HG02798 (cell line): ENCODE measurements around the gene SLC9B2.
A peak's percentile ranks its signal among the peaks of the same experiment; 100 is the strongest.
"Not testable (repeated sequence)": the region's sequence is repeated elsewhere in the genome, so short reads cannot be mapped to it uniquely, and the experiment has no call there.

Experiments used
- ATAC-seq: cut with Tn5 transposase; IDR thresholded peaks from one replicate; pipeline ENCODE4 v1.9.1; 2021; ENCODE audit warnings: mild to moderate bottlenecking; ENCODE audit not compliant: unreplicated experiment, poor library complexity

The SLC9B2 gene

GRCh38 chr4:103021120-103021519 lies 55.4 kb downstream of the SLC9B2 start:
- no peak for ATAC-seq

DNA sequence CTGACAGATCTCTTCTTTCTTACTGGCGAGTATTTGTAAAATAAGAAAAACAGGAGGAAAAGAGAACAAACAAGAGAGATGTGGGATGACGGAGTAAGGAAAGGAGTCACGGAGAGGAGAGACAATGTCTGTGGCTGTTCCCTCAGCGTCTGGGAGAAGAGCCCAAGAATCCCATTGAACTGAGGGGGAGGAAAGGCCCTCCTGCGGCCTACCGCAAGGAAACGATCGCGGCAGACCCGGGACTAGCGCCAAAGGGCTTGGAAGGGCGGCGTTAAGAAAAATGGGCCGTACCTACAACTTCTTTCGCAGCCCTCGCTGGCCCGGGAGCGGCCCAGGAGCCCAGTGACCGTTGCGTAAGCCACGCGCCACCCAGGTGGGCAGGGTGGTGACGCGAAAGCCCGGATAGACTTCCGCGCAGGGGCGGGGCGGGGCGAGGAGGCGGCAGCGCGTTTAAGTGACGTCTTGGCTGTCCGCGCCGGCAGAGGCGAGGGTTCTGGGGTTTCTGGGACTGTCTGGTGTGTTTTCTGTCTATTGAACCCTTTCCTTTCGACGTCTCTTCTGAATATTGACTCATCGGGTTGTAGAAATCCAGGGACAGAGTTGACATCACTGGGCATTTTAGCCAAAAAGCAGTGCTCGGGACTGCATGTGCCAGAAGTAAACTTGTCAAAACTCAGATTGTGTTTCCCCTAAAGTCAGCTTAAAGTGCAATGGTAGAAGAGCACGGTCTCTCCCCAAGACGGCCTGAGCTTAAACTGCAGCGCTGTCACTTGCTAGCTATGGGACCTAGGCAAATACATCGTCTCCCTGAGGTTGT lies 57.0 kb downstream of the SLC9B2 start, which contains the start of gene SLC9B1:
TSS of gene SLC9B1 (minus strand) at position 398 of the 817 bp plus-strand sequence. CDS start 27,994 bp downstream, outside the sequence.
- peak; percentile 99 for ATAC-seq

DNA sequence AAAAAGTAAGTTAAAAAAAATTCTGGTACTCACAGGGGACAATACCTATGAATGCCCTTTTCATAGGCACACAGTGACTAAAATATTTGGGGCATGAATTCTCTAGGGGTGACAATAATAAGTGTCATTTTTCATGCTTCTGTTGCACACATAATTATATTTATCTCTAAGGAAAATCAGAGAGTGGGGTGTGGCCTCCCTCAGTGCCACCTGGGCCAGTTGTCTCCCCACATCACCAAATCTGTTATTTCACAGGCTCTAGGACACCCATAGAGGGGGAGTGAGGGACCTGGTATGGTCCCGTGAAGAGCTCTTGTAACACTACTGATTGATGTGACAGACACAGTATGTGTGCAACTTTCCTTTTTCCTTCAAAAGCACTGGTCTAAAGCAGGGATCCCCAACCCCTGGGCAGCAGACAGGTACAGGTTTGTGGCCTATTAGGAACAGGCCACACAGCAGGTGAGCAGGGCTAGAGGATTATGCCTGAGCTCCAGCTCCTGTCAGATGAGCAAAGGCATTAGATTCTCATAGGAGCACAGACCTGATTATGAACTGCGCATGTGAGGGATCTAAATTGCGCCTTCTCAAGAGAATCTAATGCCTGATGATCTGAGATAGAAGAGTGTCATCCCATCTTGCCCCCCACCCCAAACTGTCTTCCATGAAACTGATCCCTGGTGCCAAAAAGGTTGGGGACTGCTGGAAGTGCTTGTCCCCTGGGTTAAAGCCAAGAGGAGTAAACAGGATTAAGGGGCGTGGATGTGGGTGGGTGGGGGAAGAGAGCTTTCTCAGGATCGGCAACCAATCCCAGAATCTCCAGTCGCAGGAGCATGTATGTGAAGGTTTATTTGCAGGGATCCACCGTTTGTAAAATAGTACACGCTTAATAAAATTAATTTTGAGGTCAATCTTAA lies 57.9 kb downstream of the SLC9B2 start:
- no peak for ATAC-seq

- ATAC-seq = no peak
These were observed 64.0 kb downstream of the SLC9B2 start for GRCh38 chr4:103012551-103012950.

GRCh38 chr4:103012060-103012459 lies 64.5 kb downstream of the SLC9B2 start:
- no peak for ATAC-seq

DNA sequence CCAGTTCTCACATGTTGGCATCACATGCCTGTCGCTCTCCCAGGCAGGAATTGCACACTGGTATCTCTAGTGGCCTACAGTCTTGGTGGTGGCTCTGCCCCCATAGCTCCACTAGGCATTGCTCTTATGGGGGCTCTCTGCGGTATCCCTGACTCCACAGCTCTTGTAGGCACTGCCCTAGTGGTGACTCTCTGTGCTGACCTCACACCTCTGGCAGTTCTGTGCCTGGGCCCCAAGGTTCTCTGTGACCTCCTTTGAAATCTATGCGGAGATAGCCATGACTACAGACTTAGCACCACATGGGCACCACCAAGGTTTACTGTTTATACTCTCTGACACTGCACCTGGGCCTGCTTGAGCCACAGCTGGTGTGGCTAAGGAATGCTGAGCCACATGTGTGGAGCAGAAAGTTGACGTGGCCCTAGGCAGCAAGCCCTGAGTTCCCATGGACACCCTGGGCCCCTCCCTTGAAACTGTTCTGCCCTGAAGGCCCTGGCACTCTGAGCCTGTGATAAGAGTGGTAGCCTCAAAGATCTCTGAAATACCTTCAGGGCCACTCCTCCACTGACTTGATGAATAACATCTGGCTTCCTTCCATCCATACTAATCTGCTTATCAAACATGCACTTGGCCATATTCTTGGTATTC lies 65.1 kb downstream of the SLC9B2 start:
- ATAC-seq = no peak

DNA sequence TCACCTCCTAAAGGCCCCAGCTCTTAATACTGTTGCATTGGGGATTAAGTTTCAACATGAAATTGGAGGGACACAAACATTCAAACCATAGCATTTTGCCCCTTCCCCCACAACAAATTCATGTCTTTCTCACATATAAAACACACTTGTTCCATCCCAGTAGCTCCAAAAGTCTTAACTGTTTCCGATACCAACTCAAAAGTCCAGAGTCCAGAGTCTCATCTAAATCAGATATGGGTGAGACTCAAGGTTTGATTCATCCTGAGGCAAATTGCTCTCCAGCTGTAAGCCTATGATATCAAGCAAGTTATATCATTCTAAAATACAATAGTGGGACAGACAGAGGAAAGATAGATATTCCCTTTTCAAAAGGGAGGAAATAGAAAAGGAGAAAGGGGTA lies 65.8 kb downstream of the SLC9B2 start:
- ATAC-seq = no peak

GRCh38 chr4:103008875-103009729 lies 67.5 kb downstream of the SLC9B2 start:
- ATAC-seq = peak; percentile 82

DNA sequence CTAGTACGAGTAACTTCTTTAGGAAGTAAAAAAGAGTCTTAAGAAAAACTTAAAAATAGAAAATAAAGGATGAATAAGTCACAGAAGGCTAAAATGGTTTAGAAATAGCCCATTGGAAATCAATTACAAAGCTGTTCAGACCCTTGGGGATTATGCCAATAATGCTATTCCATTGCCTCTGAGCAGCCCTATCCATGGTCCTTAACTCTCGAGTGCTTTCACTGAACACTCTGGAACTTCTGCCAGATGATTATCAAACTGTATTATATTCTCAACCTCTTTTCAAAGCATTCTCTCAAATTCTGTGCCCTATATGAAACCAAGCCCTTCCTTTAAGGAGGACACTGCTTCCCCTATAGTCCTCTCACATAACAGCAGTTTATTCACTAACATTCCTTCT lies 74.0 kb downstream of the SLC9B2 start:
- ATAC-seq = no peak

DNA sequence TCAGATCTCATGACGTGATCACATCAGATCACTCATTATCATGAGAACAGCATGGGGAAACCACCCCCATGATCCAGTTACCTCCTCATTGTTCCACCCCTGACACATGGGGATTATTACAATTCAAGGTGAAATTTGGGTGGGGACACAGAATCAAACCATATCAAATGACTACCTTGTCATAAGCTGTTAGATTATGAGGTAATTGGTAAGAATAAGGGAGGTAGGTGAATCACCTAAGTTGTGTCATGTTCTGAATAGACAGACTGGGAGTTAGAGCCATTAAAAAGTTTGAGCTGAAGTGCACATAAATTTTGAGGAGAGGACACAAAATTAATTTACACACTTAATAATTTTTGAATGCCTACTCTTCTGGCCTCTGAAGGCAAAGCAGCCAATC lies 81.8 kb downstream of the SLC9B2 start:
- ATAC-seq = no peak

DNA sequence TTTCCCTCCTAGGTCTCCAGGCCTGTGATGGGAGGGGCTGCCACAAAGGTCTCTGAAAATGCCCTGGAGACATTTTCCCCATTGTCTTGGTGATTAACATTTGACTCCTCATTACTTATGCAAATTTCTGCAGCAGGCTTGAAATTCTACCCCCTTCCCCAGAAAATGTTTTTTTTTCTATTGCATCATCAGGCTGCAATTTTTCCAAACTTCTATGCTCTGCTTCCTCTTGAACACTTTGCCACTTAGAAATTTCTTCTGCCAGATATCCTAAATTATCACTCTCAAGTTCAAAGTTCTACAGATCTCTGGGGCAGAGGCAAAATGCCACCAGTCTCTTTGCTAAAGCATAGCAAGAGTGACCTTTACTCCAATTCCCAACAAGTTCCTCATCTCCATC lies 82.6 kb downstream of the SLC9B2 start:
- ATAC-seq = not testable (repeated sequence)

- ATAC-seq = peak; percentile 36
These were observed 88.0 kb downstream of the SLC9B2 start for GRCh38 chr4:102988429-102989020.

DNA sequence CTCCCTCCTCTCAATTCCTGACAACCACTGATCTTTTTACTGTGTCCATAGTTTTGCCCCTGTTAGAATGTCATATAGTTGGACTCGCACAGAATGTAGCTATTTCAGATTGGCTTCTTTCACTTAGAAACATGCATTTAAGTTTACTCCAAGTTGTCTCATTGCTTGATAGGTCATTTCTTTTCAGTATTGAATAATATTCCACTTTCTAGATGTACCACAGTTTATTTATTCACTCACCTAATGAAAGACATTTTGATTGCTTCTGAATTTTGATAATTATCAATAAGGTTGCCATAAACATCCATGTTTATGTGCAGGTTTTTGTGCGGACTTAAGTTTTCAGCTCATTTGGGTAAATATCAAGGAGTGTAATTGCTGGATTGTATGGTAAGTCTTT lies 95.6 kb downstream of the SLC9B2 start:
- ATAC-seq = no peak
